Right atrium auricular region (tissue), 2 donors: Measurements from ENCODE around the gene NRP1. TPM values are rescaled to one million over a fixed set of nuclear protein-coding genes. Genes with fewer than 3 reads are reported as not detected.

Experiments
- DNase-seq: peaks from one replicate; pipeline ENCODE4 v3.0.0-alpha.2; 2019; ENCODE audit warnings: low spot score
- H3K27ac ChIP-seq, 2 donors: fragments of 200-600 bp; sonication (generic); 1 replicate in 1 of 2; 2 replicates in 1 of 2; pipeline ENCODE4 v1.5.1; 2016 to 2019
- H3K27me3 ChIP-seq, 2 donors: fragments of 200-600 bp; sonication (generic); one replicate each; pipeline versions ENCODE4 v1.5.1 to v1.6.0; 2017 to 2019
- H3K36me3 ChIP-seq: fragments of 200-600 bp; sonication (generic); one replicate; pipeline ENCODE4 v1.5.1; 2016
- H3K4me1 ChIP-seq, 2 donors: fragments of 200-600 bp; sonication (generic); one replicate each; pipeline versions ENCODE4 v1.5.1 to v1.6.0; 2017 to 2019
- H3K4me3 ChIP-seq, 2 donors: fragments of 200-600 bp; sonication (generic); 1 replicate in 1 of 2; 2 replicates in 1 of 2; pipeline ENCODE4 v1.5.1; 2017 to 2019; ENCODE audit warnings: mild to moderate bottlenecking in 1 of 2, moderate library complexity in 1 of 2
- H3K9me3 ChIP-seq, 2 donors: fragments of 200-600 bp; sonication (generic); one replicate each; pipeline ENCODE4 v1.5.1; 2019
- total RNA-seq, 2 donors: library from RNA; depleted of rRNA; stranded (reverse); fragments of >200 nt; gene quantifications; one replicate each; pipeline ENCODE4 v1.1.0, GENCODE V29; 2016
- TF ChIP-seq, protein P1 (sequence below), 2 donors: fragments of 200-600 bp; sonication (generic); IDR thresholded peaks; one replicate each; pipeline ENCODE4 v1.5.1; 2019; ENCODE audit warnings: antibody characterized with exemption in 2 of 2

Gene NRP1
- total RNA-seq, 2 donors from 2014 or later = 54.6 to 83.1 TPM

GRCh38 chr10:33238643-33239042 is 95.8 kb downstream of the NRP1 start:
- no peak overlapping the region for H3K4me3 ChIP-seq
- H3K9me3 ChIP-seq = no peaks in the 10 kb centered on the region
- TF ChIP-seq, protein P1, sequence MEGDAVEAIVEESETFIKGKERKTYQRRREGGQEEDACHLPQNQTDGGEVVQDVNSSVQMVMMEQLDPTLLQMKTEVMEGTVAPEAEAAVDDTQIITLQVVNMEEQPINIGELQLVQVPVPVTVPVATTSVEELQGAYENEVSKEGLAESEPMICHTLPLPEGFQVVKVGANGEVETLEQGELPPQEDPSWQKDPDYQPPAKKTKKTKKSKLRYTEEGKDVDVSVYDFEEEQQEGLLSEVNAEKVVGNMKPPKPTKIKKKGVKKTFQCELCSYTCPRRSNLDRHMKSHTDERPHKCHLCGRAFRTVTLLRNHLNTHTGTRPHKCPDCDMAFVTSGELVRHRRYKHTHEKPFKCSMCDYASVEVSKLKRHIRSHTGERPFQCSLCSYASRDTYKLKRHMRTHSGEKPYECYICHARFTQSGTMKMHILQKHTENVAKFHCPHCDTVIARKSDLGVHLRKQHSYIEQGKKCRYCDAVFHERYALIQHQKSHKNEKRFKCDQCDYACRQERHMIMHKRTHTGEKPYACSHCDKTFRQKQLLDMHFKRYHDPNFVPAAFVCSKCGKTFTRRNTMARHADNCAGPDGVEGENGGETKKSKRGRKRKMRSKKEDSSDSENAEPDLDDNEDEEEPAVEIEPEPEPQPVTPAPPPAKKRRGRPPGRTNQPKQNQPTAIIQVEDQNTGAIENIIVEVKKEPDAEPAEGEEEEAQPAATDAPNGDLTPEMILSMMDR (IDR thresholded peaks at IDR 0.05) = no peak
- no peak overlapping the region for H3K27ac ChIP-seq
- no peak for DNase-seq
- H3K4me1 ChIP-seq = peaks cover 0 to 60% of the 10 kb centered on the region in 2 donors
- no peaks in the 10 kb centered on the region for H3K27me3 ChIP-seq
- no peaks in the 10 kb centered on the region for H3K36me3 ChIP-seq

GRCh38 chr10:33237736-33238624 is 96.5 kb downstream of the NRP1 start:
- H3K27me3 ChIP-seq = no peaks in the 10 kb centered on the region
- no peak overlapping the region for H3K4me3 ChIP-seq
- no peaks in the 10 kb centered on the region for H3K9me3 ChIP-seq
- no peak overlapping the region for H3K27ac ChIP-seq
- H3K36me3 ChIP-seq = no peaks in the 10 kb centered on the region
- peaks cover 0 to 66% of the 10 kb centered on the region in 2 donors for H3K4me1 ChIP-seq
- TF ChIP-seq, protein P1 (IDR thresholded peaks at IDR 0.05) = no peak
- no peak for DNase-seq

DNA sequence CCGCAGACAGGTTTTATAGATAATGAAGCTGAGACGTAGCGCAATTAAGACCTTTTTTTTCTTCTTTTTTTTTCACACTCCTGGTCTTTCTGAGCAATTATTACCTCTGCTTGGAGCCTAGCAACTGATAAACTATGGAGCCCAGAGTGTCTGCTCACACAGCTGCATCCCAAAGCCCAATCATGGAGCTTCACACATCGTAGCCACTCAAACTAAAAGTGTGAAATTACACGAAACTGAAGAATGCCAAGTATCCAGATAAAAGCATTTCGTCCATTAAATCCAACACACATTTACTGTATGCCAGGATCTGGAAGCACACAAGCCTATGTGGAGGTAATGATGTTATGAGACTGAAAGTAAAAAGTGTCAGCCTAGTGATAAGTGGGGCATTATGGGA is 97.6 kb downstream of the NRP1 start:
- H3K27me3 ChIP-seq = no peaks in the 10 kb centered on the region
- no peaks in the 10 kb centered on the region for H3K9me3 ChIP-seq
- no peak overlapping the region for H3K4me3 ChIP-seq
- TF ChIP-seq, protein P1 (IDR thresholded peaks at IDR 0.05) = no peak
- H3K27ac ChIP-seq = peak overlapping the region; percentile 7 to 12
- peaks cover 0 to 68% of the 10 kb centered on the region in 2 donors for H3K4me1 ChIP-seq
- DNase-seq = no peak
- no peaks in the 10 kb centered on the region for H3K36me3 ChIP-seq

DNA sequence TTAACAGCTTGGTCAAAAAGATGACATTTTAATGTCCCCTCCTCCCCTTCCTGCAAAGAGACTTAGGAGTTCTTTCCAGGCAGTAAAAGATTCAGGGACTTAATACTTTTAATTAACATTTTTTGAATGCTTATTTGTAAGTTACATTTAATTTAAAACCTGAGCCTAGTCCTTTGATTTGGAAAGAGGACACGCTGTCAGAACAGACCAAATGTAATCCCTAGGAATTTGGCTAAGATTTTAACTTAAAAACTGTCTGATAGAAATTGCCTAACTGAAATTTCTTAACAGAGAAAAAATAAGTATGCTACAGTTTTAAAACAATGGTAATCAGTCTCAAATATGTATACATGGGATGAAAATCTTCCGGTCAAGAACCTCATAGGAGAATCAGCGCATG is 98.5 kb downstream of the NRP1 start:
- peak overlapping the region in 1 of 2 donors; percentile 7 for H3K27ac ChIP-seq
- TF ChIP-seq, protein P1 (IDR thresholded peaks at IDR 0.05) = no peak

GRCh38 chr10:33235251-33235884 is 99.1 kb downstream of the NRP1 start:
- Histone ChIP-seq H3K27me3 (no peaks in the 10 kb centered on the region), H3K36me3 (no peaks in the 10 kb centered on the region), H3K9me3 (no peaks in the 10 kb centered on the region), H3K27ac (peak overlapping the region; percentile 48 to 69), H3K4me3 (no peak overlapping the region), H3K4me1 (peaks cover 0 to 66% of the 10 kb centered on the region in 2 donors)
- DNase-seq = no peak
- TF ChIP-seq, protein P1 (IDR thresholded peaks at IDR 0.05) = no peak

More for the DNA sequence above, 98.5 kb downstream of the NRP1 start:
- peaks cover 0 to 68% of the 10 kb centered on the region in 2 donors for H3K4me1 ChIP-seq
- DNase-seq = no peak
- H3K9me3 ChIP-seq = no peaks in the 10 kb centered on the region
- no peaks in the 10 kb centered on the region for H3K27me3 ChIP-seq
- no peak overlapping the region for H3K4me3 ChIP-seq
- H3K36me3 ChIP-seq = no peaks in the 10 kb centered on the region
